SK-N-SH (cell line): ENCODE data around the gene PLA2G2F.

Experiments used
- EP300 ChIP-seq, 2 experiments: IDR thresholded peaks; 2 replicates each; pipeline versions ENCODE4 v1.4.0 to v1.6.1; 2012; ENCODE audit warnings: borderline replicate concordance in 1 of 2, low read depth in 1 of 2, low read length in 1 of 2
- GABPA ChIP-seq: IDR thresholded peaks from 2 replicates; pipeline ENCODE4 v1.4.0; 2012; ENCODE audit warnings: low read depth, mild to moderate bottlenecking
- POLR2AphosphoS5 ChIP-seq: IDR thresholded peaks from 2 replicates; pipeline ENCODE4 v1.6.1; 2012; ENCODE audit warnings: low read depth, low read length
- YY1 ChIP-seq: IDR thresholded peaks from 2 replicates; pipeline ENCODE4 v1.4.0; 2012; ENCODE audit warnings: low read depth, mild to moderate bottlenecking
- TF ChIP-seq, protein P1 (sequence below): fragments of 150-350 bp; IDR thresholded peaks from 2 replicates; pipeline ENCODE4 v1.6.1; 2016; ENCODE audit warnings: mild to moderate bottlenecking, low read depth, low read length
- TF ChIP-seq, protein P2 (sequence below): fragments of 200-600 bp; sonication (generic); IDR thresholded peaks from 2 replicates; pipeline ENCODE4 v1.6.1; 2017; ENCODE audit warnings: antibody characterized with exemption, mild to moderate bottlenecking, moderate library complexity
- TF ChIP-seq, protein P3 (sequence below): IDR thresholded peaks from 2 replicates; pipeline ENCODE4 v1.4.0; 2012; ENCODE audit warnings: low read depth

DNA sequence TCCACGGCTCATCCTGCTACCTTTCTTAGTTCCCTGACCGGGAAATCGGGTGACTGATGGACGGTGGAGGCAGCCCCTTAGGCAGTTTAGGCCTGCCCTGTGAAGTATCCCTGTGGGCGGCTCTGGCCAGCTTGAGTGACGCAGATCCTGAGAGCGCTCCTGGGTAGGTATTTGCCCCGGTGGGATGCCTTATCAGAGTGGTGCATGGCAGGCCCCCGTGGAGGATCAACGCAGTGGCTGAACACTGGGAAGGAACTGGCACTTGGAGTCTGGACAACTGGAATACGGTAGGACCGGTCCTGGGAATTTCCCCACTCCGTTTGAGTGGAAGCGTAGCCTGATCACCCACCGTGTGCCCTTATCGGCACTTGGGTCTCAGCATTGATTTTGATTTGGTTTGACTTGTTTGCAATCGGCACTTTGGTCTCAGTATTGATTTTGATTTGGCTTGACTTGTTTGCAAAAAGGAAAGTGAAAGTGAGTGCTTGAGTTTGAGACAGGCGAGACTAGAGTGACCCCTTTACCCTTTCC is 15.2 kb downstream of the PLA2G2F start:
- TF ChIP-seq, protein P1, sequence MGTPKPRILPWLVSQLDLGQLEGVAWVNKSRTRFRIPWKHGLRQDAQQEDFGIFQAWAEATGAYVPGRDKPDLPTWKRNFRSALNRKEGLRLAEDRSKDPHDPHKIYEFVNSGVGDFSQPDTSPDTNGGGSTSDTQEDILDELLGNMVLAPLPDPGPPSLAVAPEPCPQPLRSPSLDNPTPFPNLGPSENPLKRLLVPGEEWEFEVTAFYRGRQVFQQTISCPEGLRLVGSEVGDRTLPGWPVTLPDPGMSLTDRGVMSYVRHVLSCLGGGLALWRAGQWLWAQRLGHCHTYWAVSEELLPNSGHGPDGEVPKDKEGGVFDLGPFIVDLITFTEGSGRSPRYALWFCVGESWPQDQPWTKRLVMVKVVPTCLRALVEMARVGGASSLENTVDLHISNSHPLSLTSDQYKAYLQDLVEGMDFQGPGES = no peak
- TF ChIP-seq, protein P2, sequence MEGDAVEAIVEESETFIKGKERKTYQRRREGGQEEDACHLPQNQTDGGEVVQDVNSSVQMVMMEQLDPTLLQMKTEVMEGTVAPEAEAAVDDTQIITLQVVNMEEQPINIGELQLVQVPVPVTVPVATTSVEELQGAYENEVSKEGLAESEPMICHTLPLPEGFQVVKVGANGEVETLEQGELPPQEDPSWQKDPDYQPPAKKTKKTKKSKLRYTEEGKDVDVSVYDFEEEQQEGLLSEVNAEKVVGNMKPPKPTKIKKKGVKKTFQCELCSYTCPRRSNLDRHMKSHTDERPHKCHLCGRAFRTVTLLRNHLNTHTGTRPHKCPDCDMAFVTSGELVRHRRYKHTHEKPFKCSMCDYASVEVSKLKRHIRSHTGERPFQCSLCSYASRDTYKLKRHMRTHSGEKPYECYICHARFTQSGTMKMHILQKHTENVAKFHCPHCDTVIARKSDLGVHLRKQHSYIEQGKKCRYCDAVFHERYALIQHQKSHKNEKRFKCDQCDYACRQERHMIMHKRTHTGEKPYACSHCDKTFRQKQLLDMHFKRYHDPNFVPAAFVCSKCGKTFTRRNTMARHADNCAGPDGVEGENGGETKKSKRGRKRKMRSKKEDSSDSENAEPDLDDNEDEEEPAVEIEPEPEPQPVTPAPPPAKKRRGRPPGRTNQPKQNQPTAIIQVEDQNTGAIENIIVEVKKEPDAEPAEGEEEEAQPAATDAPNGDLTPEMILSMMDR = no peak
- TF ChIP-seq GABPA (no peak), YY1 (no peak), POLR2AphosphoS5 (no peak), EP300 (IDR thresholded peaks at IDR 0.05; ENCODE audit: borderline replicate concordance in 1 of 2, low read depth in 1 of 2, low read length in 1 of 2) (no peak)
- TF ChIP-seq, protein P3, sequence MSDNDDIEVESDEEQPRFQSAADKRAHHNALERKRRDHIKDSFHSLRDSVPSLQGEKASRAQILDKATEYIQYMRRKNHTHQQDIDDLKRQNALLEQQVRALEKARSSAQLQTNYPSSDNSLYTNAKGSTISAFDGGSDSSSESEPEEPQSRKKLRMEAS = no peak
